ENCODE measurements around the gene THOC6.
"Not testable (repeated sequence)": the region's sequence is repeated elsewhere in the genome, so short reads cannot be mapped to it uniquely, and the experiment has no call there.

Gene THOC6

GRCh38 chr16:3054965-3055733 is 31.3 kb downstream of the THOC6 start:
- no peak for DNase-seq (ENCODE audit: low spot score)
- CTCF ChIA-PET = no interaction called here
- TF ChIP-seq CTCF (conservative IDR thresholded peaks at IDR 0.05; ENCODE audit: low read depth) = no peak
- H3K27ac ChIP-seq = no peak overlapping the region
- POLR2A ChIA-PET (ENCODE audit: low non-redundant PET) = no interaction called here

GRCh38 chr16:3055734-3056115 is 31.9 kb downstream of the THOC6 start:
- CTCF ChIA-PET; DNase-seq (ENCODE audit: low spot score); H3K27ac ChIP-seq; POLR2A ChIA-PET (ENCODE audit: low non-redundant PET): not testable (repeated sequence)

GRCh38 chr16:3056336-3057180 is 32.7 kb downstream of the THOC6 start:
- no peak for TF ChIP-seq CTCF (conservative IDR thresholded peaks at IDR 0.05; ENCODE audit: low read depth)
- no peak for DNase-seq (ENCODE audit: low spot score)
- no peak overlapping the region for H3K27ac ChIP-seq
- ChIA-PET POLR2A (ENCODE audit: low non-redundant PET) (interaction anchor here (0.9 kb wide), 1 partner anchor 9 kb away, joined by 3 read pairs; no protein-coding TSS in a partner anchor), CTCF (interaction anchor here (0.7 kb wide), 1 partner anchor 25 kb away, joined by 4 read pairs; no protein-coding TSS in a partner anchor)

- ChIA-PET CTCF (interaction anchor here (0.7 to 2.8 kb wide), 7 partner anchors 9 to 71 kb away, joined by 4 to 48 read pairs (median 5); no protein-coding TSS in a partner anchor), POLR2A (ENCODE audit: low non-redundant PET) (interaction anchor here (0.9 kb wide), 1 partner anchor 10 kb away, joined by 3 read pairs; no protein-coding TSS in a partner anchor)
- TF ChIP-seq CTCF (conservative IDR thresholded peaks at IDR 0.05; ENCODE audit: low read depth) = no peak
- no peak for DNase-seq (ENCODE audit: low spot score)
- no peak overlapping the region for H3K27ac ChIP-seq
Measured at GRCh38 chr16:3057181-3058138, 33.6 kb downstream of the THOC6 start.

- H3K27ac ChIP-seq = peak overlapping the region; percentile 68
- no peak for DNase-seq (ENCODE audit: low spot score)
- CTCF ChIA-PET = interaction anchor here (0.5 to 2.8 kb wide), 19 partner anchors 10 to 605 kb away, joined by 3 to 48 read pairs (median 4); partner anchors contain the start of gene ZSCAN10
- POLR2A ChIA-PET (ENCODE audit: low non-redundant PET) = interaction anchor here (0.9 to 1.1 kb wide), 2 partner anchors 67 to 71 kb away, joined by 3 to 4 read pairs; no protein-coding TSS in a partner anchor
- TF ChIP-seq CTCF (conservative IDR thresholded peaks at IDR 0.05; ENCODE audit: low read depth) = no peak
Measured at GRCh38 chr16:3058139-3059030, 34.5 kb downstream of the THOC6 start.

Measured in RWPE1 (cell line).